Stimulated activated CD4-positive, alpha-beta T cell treated with anti-CD3 and anti-CD28 coated beads, Interleukin-15, amount 100 ng/mL, for 48 hours (primary cell): ENCODE measurements around the gene CAMK1D.

Experiments used
- DNase-seq, 2 donors: peaks; one replicate each; pipeline ENCODE4 v3.0.0-alpha.2; 2020; ENCODE audit warnings: low read depth in 2 of 2

The CAMK1D gene

GRCh38 chr10:12650538-12651298 is 301.4 kb downstream of the CAMK1D start:
- no peak for DNase-seq

- DNase-seq: no peak
Measured at GRCh38 chr10:12655940-12656339, 306.6 kb downstream of the CAMK1D start.

- DNase-seq: no peak
Measured at GRCh38 chr10:12656518-12657142, 307.3 kb downstream of the CAMK1D start.

- DNase-seq: no peak
Measured at GRCh38 chr10:12657489-12657888, 308.1 kb downstream of the CAMK1D start.

GRCh38 chr10:12658526-12658925 is 309.2 kb downstream of the CAMK1D start:
- no peak for DNase-seq

- DNase-seq: no peak
Measured at GRCh38 chr10:12659706-12660105, 310.4 kb downstream of the CAMK1D start.

GRCh38 chr10:12660812-12661211 is 311.5 kb downstream of the CAMK1D start:
- no peak for DNase-seq

GRCh38 chr10:12661671-12662070 is 312.3 kb downstream of the CAMK1D start:
- DNase-seq: no peak

- DNase-seq: no peak
Measured at GRCh38 chr10:12663863-12664262, 314.5 kb downstream of the CAMK1D start.

- no peak for DNase-seq
Measured at GRCh38 chr10:12665501-12665900, 316.2 kb downstream of the CAMK1D start.

- DNase-seq: no peak
Measured at GRCh38 chr10:12667052-12667451, 317.7 kb downstream of the CAMK1D start.

GRCh38 chr10:12668634-12669033 is 319.3 kb downstream of the CAMK1D start:
- no peak for DNase-seq

- DNase-seq: no peak
Measured at GRCh38 chr10:12670004-12670403, 320.7 kb downstream of the CAMK1D start.

- no peak for DNase-seq
Measured at GRCh38 chr10:12675186-12675585, 325.8 kb downstream of the CAMK1D start.

GRCh38 chr10:12679636-12680035 is 330.3 kb downstream of the CAMK1D start:
- no peak for DNase-seq

- no peak for DNase-seq
Measured at GRCh38 chr10:12681252-12681651, 331.9 kb downstream of the CAMK1D start.

- no peak for DNase-seq
Measured at GRCh38 chr10:12684784-12685183, 335.4 kb downstream of the CAMK1D start.

- DNase-seq: no peak
Measured at GRCh38 chr10:12685261-12686058, 336.1 kb downstream of the CAMK1D start.

- DNase-seq: no peak
Measured at GRCh38 chr10:12687996-12688395, 338.6 kb downstream of the CAMK1D start.

GRCh38 chr10:12689893-12690292 is 340.5 kb downstream of the CAMK1D start:
- no peak for DNase-seq

- no peak for DNase-seq
Measured at GRCh38 chr10:12690525-12691126, 341.3 kb downstream of the CAMK1D start.

- no peak for DNase-seq
Measured at GRCh38 chr10:12691596-12691995, 342.2 kb downstream of the CAMK1D start.
